Keratinocyte (primary cell): ENCODE results near the gene GREM2.

Experiments
- EZH2 ChIP-seq: IDR thresholded peaks from one replicate; pipeline ENCODE4 v1.6.1; 2012; ENCODE audit warnings: inconsistent platforms, mild to moderate bottlenecking, low read length, moderate library complexity
- TF ChIP-seq, protein P1 (sequence below), 3 experiments: IDR thresholded peaks in 1 of 3; conservative IDR thresholded peaks in 1 of 3; optimal IDR thresholded peaks in 1 of 3; 2 replicates in 2 of 3; 3 replicates in 1 of 3; pipeline versions ENCODE3 to v1.5.1; 2011; ENCODE audit warnings: low read length in 3 of 3, mild to moderate bottlenecking in 3 of 3, moderate library complexity in 2 of 3, control low read depth in 1 of 3, inconsistent platforms in 1 of 3; ENCODE audit not compliant: insufficient read depth in 2 of 3; ENCODE audit errors: extremely low read depth in 1 of 3

DNA sequence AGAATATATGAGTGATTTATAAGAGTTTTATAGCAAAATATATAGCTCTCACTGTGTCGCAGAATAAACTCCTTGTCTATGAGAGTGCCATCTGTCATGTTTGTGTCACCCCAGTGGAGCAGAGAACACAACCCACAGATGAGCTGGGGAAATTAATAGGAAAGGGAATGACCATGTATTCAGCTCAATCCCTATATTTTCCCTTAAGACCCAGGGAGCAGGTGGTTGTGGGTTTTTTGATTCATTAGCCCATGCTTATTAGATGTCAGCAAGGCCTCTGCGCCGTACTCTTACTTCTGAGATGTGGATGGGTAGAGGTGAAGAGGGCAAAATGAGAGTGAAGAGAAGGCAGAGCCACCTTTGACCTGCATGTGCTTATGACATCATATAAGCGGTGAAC, 4.1 kb upstream of the GREM2 start:
- TF ChIP-seq, protein P1, sequence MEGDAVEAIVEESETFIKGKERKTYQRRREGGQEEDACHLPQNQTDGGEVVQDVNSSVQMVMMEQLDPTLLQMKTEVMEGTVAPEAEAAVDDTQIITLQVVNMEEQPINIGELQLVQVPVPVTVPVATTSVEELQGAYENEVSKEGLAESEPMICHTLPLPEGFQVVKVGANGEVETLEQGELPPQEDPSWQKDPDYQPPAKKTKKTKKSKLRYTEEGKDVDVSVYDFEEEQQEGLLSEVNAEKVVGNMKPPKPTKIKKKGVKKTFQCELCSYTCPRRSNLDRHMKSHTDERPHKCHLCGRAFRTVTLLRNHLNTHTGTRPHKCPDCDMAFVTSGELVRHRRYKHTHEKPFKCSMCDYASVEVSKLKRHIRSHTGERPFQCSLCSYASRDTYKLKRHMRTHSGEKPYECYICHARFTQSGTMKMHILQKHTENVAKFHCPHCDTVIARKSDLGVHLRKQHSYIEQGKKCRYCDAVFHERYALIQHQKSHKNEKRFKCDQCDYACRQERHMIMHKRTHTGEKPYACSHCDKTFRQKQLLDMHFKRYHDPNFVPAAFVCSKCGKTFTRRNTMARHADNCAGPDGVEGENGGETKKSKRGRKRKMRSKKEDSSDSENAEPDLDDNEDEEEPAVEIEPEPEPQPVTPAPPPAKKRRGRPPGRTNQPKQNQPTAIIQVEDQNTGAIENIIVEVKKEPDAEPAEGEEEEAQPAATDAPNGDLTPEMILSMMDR (optimal IDR thresholded peaks at IDR 0.05 in 1 of 3, IDR thresholded peaks at IDR 0.05 in 1 of 3, conservative IDR thresholded peaks at IDR 0.05 in 1 of 3; ENCODE audit: extremely low read depth in 1 of 3, insufficient read depth in 2 of 3, low read length in 3 of 3): no peak
- TF ChIP-seq EZH2: no peak
